ENCODE results near the gene ZNF8.
A peak's percentile ranks its signal among the peaks of the same experiment; 100 is the strongest.
"Not testable (repeated sequence)": the region's sequence is repeated elsewhere in the genome, so short reads cannot be mapped to it uniquely, and the experiment has no call there.

ZNF8 gene

GRCh38 chr19:58300620-58301019 is 21.9 kb downstream of the ZNF8 start:
- DNase-seq, result no peak

GRCh38 chr19:58304255-58304654 is 25.5 kb downstream of the ZNF8 start:
- peak; percentile 44 for DNase-seq

- DNase-seq, result no peak
Observed at GRCh38 chr19:58304748-58305064, 26.0 kb downstream of the ZNF8 start.

GRCh38 chr19:58305065-58305931 is 26.5 kb downstream of the ZNF8 start, which contains the start of gene ERVK3-1:
Gene ERVK3-1 (plus strand): TSS chr19:58305377. CDS start chr19:58312169, 6,792 bp downstream.
- peak; percentile 100 for DNase-seq

- peak; percentile 84 for DNase-seq
Observed at GRCh38 chr19:58305932-58306323, 27.2 kb downstream of the ZNF8 start.

- no peak for DNase-seq
Observed at GRCh38 chr19:58307736-58308135, 29.0 kb downstream of the ZNF8 start.

- not testable (repeated sequence) for DNase-seq
Observed at GRCh38 chr19:58310685-58311084, 31.9 kb downstream of the ZNF8 start.

GRCh38 chr19:58311345-58311865 is 32.6 kb downstream of the ZNF8 start:
- no peak for DNase-seq

GRCh38 chr19:58315580-58315979 is 36.8 kb downstream of the ZNF8 start:
- no peak for DNase-seq

- peak; percentile 72 for DNase-seq
Observed at GRCh38 chr19:58317476-58318072, 38.8 kb downstream of the ZNF8 start.

- DNase-seq, result no peak
Observed at GRCh38 chr19:58318297-58318696, 39.5 kb downstream of the ZNF8 start.

- no peak for DNase-seq
Observed at GRCh38 chr19:58319241-58319640, 40.5 kb downstream of the ZNF8 start.

- DNase-seq, result no peak
Observed at GRCh38 chr19:58325311-58326022, 46.7 kb downstream of the ZNF8 start.

GRCh38 chr19:58326501-58326913 is 47.8 kb downstream of the ZNF8 start:
- no peak for DNase-seq

GRCh38 chr19:58326914-58327726 is 48.4 kb downstream of the ZNF8 start, which contains the start of gene ZSCAN22:
Gene ZSCAN22 (plus strand): TSS chr19:58326994. CDS start chr19:58334803, 7,809 bp downstream.
- peak; percentile 98 for DNase-seq

- DNase-seq, result peak; percentile 60
Observed at GRCh38 chr19:58328999-58329398, 50.2 kb downstream of the ZNF8 start.

- peak; percentile 15 for DNase-seq
Observed at GRCh38 chr19:58330458-58330857, 51.7 kb downstream of the ZNF8 start.

- no peak for DNase-seq
Observed at GRCh38 chr19:58332697-58333096, 53.9 kb downstream of the ZNF8 start.

- DNase-seq, result no peak
Observed at GRCh38 chr19:58334691-58335249, 56.0 kb downstream of the ZNF8 start.

GRCh38 chr19:58335630-58336029 is 56.9 kb downstream of the ZNF8 start:
- DNase-seq, result no peak

- DNase-seq, result no peak
Observed at GRCh38 chr19:58336216-58336615, 57.5 kb downstream of the ZNF8 start.

- no peak for DNase-seq
Observed at GRCh38 chr19:58336820-58337219, 58.1 kb downstream of the ZNF8 start.

Measured in OCI-M1 (cell line).